Measurements from ENCODE around the gene QPRT.
A peak's percentile ranks its signal among the peaks of the same experiment; 100 is the strongest.
"Not testable (repeated sequence)": the region's sequence is repeated elsewhere in the genome, so short reads cannot be mapped to it uniquely, and the experiment has no call there.

The QPRT gene

DNA sequence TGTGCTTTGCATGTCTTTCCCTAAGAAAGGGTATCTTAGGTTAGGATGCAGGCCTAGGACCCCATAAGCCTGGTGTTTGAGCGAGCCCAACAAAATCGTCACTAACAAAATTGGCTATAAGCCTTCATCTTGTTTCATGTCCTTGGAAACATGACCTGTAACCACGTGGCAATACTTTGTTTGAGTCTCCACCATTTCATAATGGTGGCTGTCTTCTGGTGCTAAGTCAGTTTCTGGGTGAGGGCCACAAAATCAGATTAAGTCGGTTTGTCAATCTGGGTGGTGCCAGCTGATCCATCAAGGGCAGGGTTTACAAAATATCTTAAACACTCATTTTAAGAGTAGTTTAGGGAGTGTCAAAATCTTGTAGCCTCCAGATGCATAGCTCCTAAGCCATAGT, 33.8 kb downstream of the QPRT start:
- TF ChIP-seq POLR2AphosphoS5 (IDR thresholded peaks at IDR 0.05; ENCODE audit: low read depth, low read length), result no peak
- TF ChIP-seq TAF1 (IDR thresholded peaks at IDR 0.05; ENCODE audit: borderline replicate concordance, low read depth, low read length), result no peak
- no peak for TF ChIP-seq POLR2A (IDR thresholded peaks at IDR 0.05; ENCODE audit: low read depth, low read length)
- no peak for DNase-seq (ENCODE audit: insufficient read length)
- no peak for FAIRE-seq

DNA sequence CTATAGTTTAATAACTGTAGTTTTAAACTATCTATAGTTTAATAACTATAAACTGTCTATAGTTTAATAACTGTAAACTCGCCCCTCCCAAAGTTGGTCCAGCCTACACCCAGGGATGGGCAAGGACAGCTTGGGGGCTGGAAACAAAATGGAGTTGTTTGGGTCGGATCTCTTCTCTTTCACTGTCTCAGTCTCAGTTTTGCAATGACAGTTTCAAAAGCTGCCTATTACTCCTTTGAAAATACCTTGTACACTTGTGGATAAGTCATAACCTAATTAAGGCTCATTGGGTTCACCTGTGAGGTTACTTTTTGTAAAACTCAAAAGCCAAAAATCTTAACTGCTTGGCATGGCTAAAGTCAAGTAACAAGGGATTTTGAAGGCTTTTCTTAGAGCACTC, 35.4 kb downstream of the QPRT start:
- no peak for FAIRE-seq
- no peak for TF ChIP-seq POLR2AphosphoS5 (IDR thresholded peaks at IDR 0.05; ENCODE audit: low read depth, low read length)
- TF ChIP-seq TAF1 (IDR thresholded peaks at IDR 0.05; ENCODE audit: borderline replicate concordance, low read depth, low read length), result no peak
- TF ChIP-seq POLR2A (IDR thresholded peaks at IDR 0.05; ENCODE audit: low read depth, low read length), result no peak

DNA sequence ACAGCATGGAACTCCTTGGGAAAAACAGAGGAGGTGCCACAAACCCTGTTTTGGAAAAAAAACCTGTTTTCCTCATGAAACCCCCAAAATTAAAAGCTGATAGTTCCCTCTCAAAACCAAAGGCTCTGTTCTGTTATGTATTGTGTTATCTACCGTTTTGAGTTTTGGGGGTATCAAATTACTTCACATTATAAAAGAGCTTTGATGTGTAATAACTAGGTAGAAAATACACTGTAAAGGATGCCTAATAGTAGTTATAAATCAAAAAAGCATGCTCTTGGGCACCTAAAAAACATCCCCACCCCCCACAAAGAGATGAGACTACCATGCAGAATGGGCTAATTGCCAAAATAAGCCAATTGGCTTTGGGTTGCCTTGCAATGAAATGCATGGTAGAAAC, 36.0 kb downstream of the QPRT start:
- no peak for DNase-seq (ENCODE audit: insufficient read length)
- no peak for FAIRE-seq
- TF ChIP-seq POLR2A (IDR thresholded peaks at IDR 0.05; ENCODE audit: low read depth, low read length) (no peak), POLR2AphosphoS5 (IDR thresholded peaks at IDR 0.05; ENCODE audit: low read depth, low read length) (no peak), TAF1 (IDR thresholded peaks at IDR 0.05; ENCODE audit: borderline replicate concordance, low read depth, low read length) (no peak)

More for the DNA sequence above, 35.4 kb downstream of the QPRT start:
- DNase-seq (ENCODE audit: insufficient read length), result no peak

DNA sequence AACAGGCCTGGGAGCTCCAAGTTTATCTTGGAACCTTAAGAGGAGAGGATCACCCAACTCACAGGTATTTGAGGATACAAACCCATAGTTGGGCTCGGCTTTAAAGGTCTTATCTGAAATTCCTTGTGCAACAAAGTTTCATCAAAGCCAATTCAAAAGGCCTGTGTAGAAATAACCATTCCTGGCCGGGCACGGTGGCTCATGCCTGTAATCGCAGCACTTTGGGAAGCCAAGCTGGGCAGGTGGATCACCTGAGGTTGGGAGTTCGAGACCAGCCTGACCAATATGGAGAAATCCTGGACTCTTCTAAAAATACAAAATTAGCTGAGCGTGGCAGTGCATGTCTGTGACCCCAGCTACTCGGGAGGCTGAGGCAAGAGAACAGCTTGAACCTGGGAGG, 38.1 kb downstream of the QPRT start:
- DNase-seq (ENCODE audit: insufficient read length) (no peak), FAIRE-seq (no peak)
- TF ChIP-seq POLR2AphosphoS5 (IDR thresholded peaks at IDR 0.05; ENCODE audit: low read depth, low read length) (no peak), POLR2A (IDR thresholded peaks at IDR 0.05; ENCODE audit: low read depth, low read length) (no peak), TAF1 (IDR thresholded peaks at IDR 0.05; ENCODE audit: borderline replicate concordance, low read depth, low read length) (no peak)

DNA sequence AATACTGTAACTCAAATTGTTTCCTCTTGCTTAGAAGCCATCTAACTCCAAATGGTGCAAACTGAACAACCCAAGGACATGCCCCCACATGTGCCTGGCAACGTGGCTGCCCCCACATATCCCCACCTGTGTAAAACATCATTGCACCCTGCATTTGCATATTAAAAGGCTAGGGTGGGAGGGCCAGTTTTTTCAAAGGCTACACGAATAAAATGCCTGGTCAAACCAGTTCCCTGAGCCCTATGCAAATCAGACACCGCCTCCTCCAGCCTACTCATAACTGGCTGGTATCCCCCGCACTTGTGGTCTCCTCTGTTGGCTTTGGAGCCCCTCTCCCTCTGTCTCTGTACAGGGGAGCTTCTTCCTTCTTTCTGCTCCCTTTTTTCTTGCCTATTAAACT, 40.1 kb downstream of the QPRT start:
- no peak for TF ChIP-seq POLR2AphosphoS5 (IDR thresholded peaks at IDR 0.05; ENCODE audit: low read depth, low read length)
- no peak for TF ChIP-seq TAF1 (IDR thresholded peaks at IDR 0.05; ENCODE audit: borderline replicate concordance, low read depth, low read length)
- TF ChIP-seq POLR2A (IDR thresholded peaks at IDR 0.05; ENCODE audit: low read depth, low read length), result no peak
- no peak for FAIRE-seq

DNA sequence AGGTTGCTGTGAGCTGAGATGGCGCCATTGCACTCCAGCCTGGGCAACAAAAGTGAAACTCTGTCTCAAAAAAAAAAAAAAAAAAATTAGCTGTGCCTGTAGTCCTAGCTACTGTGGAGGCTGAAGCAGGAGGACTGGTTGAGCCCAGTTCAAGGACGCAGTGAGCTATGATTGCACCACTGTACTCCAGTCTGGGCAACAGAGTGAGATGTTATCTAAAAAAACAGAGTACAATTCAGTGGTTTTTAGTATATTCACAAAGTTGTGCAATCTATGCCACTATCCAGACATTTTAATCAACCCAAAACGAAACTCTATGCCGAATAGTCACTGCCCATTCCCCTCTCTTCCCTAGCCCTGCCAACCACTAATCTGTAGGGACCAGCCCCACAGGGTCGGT, 41.7 kb downstream of the QPRT start:
- FAIRE-seq (no peak), DNase-seq (ENCODE audit: insufficient read length) (no peak)
- TF ChIP-seq POLR2AphosphoS5 (IDR thresholded peaks at IDR 0.05; ENCODE audit: low read depth, low read length) (no peak), POLR2A (IDR thresholded peaks at IDR 0.05; ENCODE audit: low read depth, low read length) (no peak), TAF1 (IDR thresholded peaks at IDR 0.05; ENCODE audit: borderline replicate concordance, low read depth, low read length) (no peak)

More for the DNA sequence above, 40.1 kb downstream of the QPRT start:
- DNase-seq (ENCODE audit: insufficient read length), result no peak

DNA sequence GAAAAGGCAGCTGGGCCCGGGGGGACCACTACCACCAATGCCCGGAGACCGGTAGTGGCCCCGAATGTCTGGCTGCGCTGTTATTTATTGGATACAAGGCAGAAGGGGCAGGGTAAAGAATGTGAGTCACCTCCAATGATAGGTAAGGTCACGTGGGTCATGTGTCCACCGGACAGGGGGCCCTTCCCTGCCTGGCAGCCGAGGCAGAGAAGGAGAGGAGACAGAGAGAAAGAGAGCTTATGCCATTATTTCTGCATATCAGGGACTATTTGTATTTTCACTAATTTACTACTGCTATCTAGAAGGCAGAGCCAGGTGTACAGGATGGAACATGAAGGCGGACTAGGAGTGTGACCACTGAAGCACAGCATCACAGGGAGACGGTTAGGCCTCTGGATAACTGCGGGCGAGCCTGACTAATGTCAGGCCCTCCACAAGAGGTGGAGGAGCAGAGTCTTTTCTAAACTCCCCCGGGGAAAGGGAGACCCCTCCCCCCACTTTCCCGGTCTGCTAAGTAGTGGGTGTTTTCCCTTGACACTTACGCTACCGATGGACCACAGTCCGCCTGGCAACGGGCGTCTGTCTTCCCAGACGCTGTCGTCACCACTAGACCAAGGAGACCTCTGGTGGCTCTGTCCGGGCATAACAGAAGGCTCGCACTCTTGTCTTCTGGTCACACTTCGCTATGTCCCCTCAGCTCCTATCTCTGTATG, 42.3 kb downstream of the QPRT start:
- DNase-seq (ENCODE audit: insufficient read length), result not testable (repeated sequence)
- FAIRE-seq, result peak; percentile 30

DNA sequence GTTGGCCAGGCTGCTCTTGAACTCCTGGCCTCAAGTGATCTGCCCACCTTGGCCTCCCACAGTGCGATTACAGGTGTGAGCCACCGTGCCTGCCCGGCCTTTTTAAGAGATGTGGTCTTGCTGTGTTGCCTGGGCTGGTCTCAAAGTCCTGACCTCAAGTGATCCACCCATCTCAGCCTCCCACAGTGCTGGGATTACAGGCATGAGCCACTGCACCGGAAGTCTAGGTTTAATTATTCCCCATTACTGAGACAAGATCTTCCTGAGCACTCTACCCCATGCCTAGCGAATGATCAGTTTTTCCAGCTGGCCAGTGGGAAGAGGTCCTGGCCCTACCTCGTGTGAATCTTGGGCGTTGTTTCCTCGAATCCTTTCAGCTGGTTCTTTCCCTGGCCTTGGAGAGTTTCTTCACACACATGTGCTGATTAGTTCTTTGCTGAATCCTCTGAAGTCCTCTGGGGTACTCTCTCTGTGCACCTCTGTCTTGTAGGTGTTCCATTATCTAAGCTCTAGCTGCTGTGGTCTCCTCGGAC, 47.9 kb downstream of the QPRT start:
- DNase-seq (ENCODE audit: insufficient read length) (no peak), FAIRE-seq (no peak)
- TF ChIP-seq TAF1 (IDR thresholded peaks at IDR 0.05; ENCODE audit: borderline replicate concordance, low read depth, low read length) (no peak), POLR2A (IDR thresholded peaks at IDR 0.05; ENCODE audit: low read depth, low read length) (no peak), POLR2AphosphoS5 (IDR thresholded peaks at IDR 0.05; ENCODE audit: low read depth, low read length) (no peak)

DNA sequence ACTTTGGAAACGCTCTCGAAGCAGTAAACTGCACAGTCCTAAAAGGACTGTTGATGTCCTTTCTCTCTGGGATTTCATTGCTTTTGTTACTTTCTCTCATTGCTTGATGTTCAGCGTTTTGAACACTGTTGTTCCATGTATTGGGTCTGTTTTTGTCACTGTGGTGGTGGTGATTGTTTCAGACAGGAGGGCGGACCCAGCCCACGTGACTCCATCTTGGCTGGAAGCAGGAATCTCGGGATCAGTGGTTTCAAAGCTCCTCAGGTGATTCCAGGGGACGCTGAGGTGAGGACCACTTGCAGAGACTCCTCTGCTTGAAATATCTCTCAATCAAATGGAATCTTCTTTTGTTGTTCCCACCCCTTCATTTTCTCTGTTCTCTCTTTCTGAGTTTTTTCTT, 48.5 kb downstream of the QPRT start:
- no peak for TF ChIP-seq POLR2A (IDR thresholded peaks at IDR 0.05; ENCODE audit: low read depth, low read length)
- no peak for TF ChIP-seq TAF1 (IDR thresholded peaks at IDR 0.05; ENCODE audit: borderline replicate concordance, low read depth, low read length)
- no peak for TF ChIP-seq POLR2AphosphoS5 (IDR thresholded peaks at IDR 0.05; ENCODE audit: low read depth, low read length)
- FAIRE-seq (no peak), DNase-seq (ENCODE audit: insufficient read length) (no peak)

DNA sequence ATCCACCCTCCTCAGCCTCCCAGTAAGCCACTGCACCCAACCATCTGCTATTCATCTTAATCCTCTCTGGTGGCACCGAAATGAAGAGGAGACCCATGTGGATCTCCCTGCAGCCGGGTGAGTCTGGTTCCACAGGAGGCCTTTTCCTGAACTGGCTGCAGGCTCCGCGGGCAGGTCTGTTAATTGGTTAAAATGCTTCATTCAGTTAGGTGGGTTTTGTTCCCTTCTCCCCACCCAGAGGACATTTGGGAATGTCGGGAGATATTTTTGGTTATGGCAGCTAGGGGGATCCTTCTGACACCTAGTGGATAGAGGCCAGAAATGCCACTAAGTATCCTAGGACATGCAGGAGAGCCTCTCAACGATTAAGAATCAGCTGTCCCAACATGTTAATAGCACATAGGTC, 50.1 kb downstream of the QPRT start:
- DNase-seq (ENCODE audit: insufficient read length) (no peak), FAIRE-seq (no peak)
- TF ChIP-seq TAF1 (IDR thresholded peaks at IDR 0.05; ENCODE audit: borderline replicate concordance, low read depth, low read length) (no peak), POLR2AphosphoS5 (IDR thresholded peaks at IDR 0.05; ENCODE audit: low read depth, low read length) (no peak), POLR2A (IDR thresholded peaks at IDR 0.05; ENCODE audit: low read depth, low read length) (no peak)

DNA sequence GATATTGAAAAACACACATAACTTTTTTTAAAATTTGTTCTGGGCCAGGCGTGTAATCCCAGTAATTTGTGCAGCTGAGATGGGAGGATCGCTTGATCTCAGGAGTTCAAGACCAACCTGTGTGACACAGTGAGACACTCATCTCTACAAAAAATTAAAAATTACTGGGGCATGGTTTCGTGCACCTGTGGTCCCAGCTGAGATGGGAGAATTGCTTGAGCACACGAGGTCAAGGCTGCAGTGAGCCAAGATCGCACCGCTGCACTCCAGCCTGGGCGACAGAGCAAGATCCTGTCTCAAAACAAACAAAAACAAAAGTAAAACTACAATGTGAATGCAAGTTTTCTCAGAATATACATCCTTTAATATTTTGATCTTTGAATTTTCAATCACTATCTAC, 51.7 kb downstream of the QPRT start:
- DNase-seq (ENCODE audit: insufficient read length) (no peak), FAIRE-seq (no peak)
- TF ChIP-seq TAF1 (IDR thresholded peaks at IDR 0.05; ENCODE audit: borderline replicate concordance, low read depth, low read length) (no peak), POLR2A (IDR thresholded peaks at IDR 0.05; ENCODE audit: low read depth, low read length) (no peak)

DNA sequence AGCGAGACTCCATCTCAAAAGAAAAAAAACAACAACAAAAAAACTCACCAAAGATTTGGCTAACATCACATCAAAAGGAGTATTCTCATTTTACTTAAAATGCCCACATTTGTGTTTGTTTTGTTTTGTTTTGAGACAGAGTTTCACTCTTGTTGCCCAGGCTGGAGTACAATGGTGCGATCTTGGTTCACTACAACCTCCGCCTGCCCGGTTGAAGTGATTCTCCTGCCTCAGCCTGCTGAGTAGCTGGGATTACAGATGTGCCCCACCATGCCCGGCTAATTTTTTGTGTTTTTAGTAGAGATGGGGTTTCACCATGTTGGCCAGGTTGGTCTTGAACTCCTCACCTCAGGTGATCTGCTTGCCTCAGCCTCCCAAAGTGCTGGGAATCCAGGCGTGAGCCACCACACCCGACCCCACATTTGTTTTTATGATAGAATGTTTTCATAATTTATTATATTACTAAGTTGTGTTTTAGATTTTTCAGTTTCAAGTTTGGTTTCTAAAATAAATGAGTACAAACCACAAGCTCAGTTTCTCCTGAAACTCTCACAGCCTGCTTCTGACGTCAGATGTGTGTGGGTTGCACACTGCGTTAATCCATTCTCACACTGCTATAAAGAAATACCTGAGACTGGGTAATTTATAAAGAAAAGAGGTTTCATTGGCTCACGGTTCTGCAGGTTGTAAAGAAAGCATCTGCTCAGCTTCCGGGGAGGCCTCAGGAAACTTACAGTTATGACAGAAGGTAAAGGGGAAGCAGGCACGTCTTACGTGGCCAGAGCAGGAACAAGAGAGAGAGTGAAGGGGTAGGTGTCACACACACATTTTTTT, 53.0 kb downstream of the QPRT start:
- not testable (repeated sequence) for DNase-seq (ENCODE audit: insufficient read length)
- FAIRE-seq, result peak; percentile 5
